BE2C (cell line): Measurements from ENCODE around the gene KAT7. TPM values are rescaled to one million over a fixed set of nuclear protein-coding genes. Genes with fewer than 3 reads are reported as not detected.
A peak's percentile ranks its signal among the peaks of the same experiment; 100 is the strongest.

Experiments
- DNase-seq: peaks from one replicate; pipeline ENCODE4 v3.0.0-alpha.2; 2020
- H3K27me3 ChIP-seq: fragments of 250-450 bp; sonication (Bioruptor Pico); 2 replicates; pipeline ENCODE4 v1.5.1; 2020; ENCODE audit warnings: mild to moderate bottlenecking
- H3K36me3 ChIP-seq: fragments of 250-450 bp; sonication (Bioruptor Pico); 2 replicates; pipeline ENCODE4 v1.5.1; 2020; ENCODE audit warnings: mild to moderate bottlenecking
- H3K4me1 ChIP-seq: fragments of 250-450 bp; sonication (Bioruptor Pico); 2 replicates; pipeline ENCODE4 v1.5.1; 2020
- H3K4me3 ChIP-seq: 2 replicates; pipeline ENCODE4 v1.5.1; 2011; ENCODE audit warnings: low read depth, low read length
- H3K9me3 ChIP-seq: fragments of 250-450 bp; sonication (Bioruptor Pico); 2 replicates; pipeline ENCODE4 v1.5.1; 2020
- CTCF ChIP-seq: IDR thresholded peaks from 2 replicates; pipeline ENCODE4 v1.5.1; 2012; ENCODE audit warnings: mild to moderate bottlenecking, low read depth, low read length
- polyA plus RNA-seq: library from polyadenylated mRNA; unstranded; fragments of >200 nt; gene quantifications from one replicate; pipeline ENCODE4 v1.2.1, GENCODE V29; 2012; ENCODE audit warnings: low read depth, missing spikeins; ENCODE audit not compliant: insufficient read length, insufficient read depth

The KAT7 gene
- polyA plus RNA-seq, result 38.5 TPM

GRCh38 chr17:49788478-49789242 is at the start of gene KAT7:
TSS of gene KAT7 (plus strand) at chr17:49788681. CDS start at chr17:49788835, 154 bp downstream.
- TF ChIP-seq CTCF, result no peak
- peak; percentile 99 for DNase-seq
- Histone ChIP-seq H3K27me3 (no peaks in the 10 kb centered on the region), H3K4me3 (peak within 1 kb of the TSS; percentile 99), H3K4me1 (peaks cover 3% of the 10 kb centered on the region; the same call in 1 of the 2 replicates), H3K36me3 (peaks cover 36% of the 10 kb centered on the region), H3K9me3 (no peaks in the 10 kb centered on the region)

- peaks cover 13% of the 10 kb centered on the region for H3K4me1 ChIP-seq
- no peaks in the 10 kb centered on the region for H3K9me3 ChIP-seq
- no peaks in the 10 kb centered on the region for H3K27me3 ChIP-seq
- H3K36me3 ChIP-seq, result no peaks in the 10 kb centered on the region
- peak overlapping the region; percentile 30 for H3K4me3 ChIP-seq
- peak; percentile 96 for DNase-seq
- no peak for TF ChIP-seq CTCF
Measured at GRCh38 chr17:49739641-49740271, 48.7 kb upstream of the KAT7 start.

GRCh38 chr17:49741009-49741691 is 47.3 kb upstream of the KAT7 start:
- no peak for DNase-seq
- Histone ChIP-seq H3K36me3 (no peaks in the 10 kb centered on the region), H3K4me1 (peaks cover 18% of the 10 kb centered on the region), H3K27me3 (no peaks in the 10 kb centered on the region), H3K4me3 (no peak overlapping the region), H3K9me3 (no peaks in the 10 kb centered on the region)
- TF ChIP-seq CTCF, result no peak

GRCh38 chr17:49741692-49742076 is 46.8 kb upstream of the KAT7 start:
- no peak for TF ChIP-seq CTCF
- no peaks in the 10 kb centered on the region for H3K9me3 ChIP-seq
- H3K36me3 ChIP-seq, result no peaks in the 10 kb centered on the region
- no peak overlapping the region for H3K4me3 ChIP-seq
- no peak for DNase-seq
- H3K4me1 ChIP-seq, result peaks cover 18% of the 10 kb centered on the region
- no peaks in the 10 kb centered on the region for H3K27me3 ChIP-seq

GRCh38 chr17:49742166-49742638 is 46.3 kb upstream of the KAT7 start:
- no peak for TF ChIP-seq CTCF
- no peak overlapping the region for H3K4me3 ChIP-seq
- no peaks in the 10 kb centered on the region for H3K36me3 ChIP-seq
- no peaks in the 10 kb centered on the region for H3K9me3 ChIP-seq
- H3K4me1 ChIP-seq, result peaks cover 18% of the 10 kb centered on the region
- H3K27me3 ChIP-seq, result no peaks in the 10 kb centered on the region
- DNase-seq, result no peak
